Measurements from ENCODE around the gene GNAQ. TPM values are rescaled to one million over a fixed set of nuclear protein-coding genes. Genes with fewer than 3 reads are reported as not detected.

The GNAQ gene
- total RNA-seq, 2 donors from 2014 or later, result 46.0 to 58.8 TPM

DNA sequence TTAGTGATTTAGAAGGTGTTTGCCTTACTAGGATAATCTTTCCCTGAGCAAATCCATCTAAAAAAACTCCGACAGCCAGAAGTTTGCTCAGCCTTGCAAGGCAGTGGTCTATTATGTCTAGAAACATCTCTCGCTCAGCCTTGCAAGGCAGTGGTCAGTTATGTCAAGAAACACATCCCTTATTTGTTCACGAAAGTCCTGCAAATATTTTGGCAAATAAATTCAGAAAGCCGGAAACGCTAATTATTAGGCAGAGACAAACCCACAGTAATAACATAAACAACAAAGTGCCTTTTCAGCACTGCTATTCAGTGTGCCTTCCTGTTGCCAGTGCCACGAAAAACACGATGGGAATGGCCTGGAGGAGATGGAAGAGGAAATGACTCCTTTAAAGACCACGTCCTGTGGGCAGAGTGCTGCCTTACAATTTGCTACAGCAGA lies 184.5 kb downstream of the GNAQ start:
- TF ChIP-seq, protein P1, sequence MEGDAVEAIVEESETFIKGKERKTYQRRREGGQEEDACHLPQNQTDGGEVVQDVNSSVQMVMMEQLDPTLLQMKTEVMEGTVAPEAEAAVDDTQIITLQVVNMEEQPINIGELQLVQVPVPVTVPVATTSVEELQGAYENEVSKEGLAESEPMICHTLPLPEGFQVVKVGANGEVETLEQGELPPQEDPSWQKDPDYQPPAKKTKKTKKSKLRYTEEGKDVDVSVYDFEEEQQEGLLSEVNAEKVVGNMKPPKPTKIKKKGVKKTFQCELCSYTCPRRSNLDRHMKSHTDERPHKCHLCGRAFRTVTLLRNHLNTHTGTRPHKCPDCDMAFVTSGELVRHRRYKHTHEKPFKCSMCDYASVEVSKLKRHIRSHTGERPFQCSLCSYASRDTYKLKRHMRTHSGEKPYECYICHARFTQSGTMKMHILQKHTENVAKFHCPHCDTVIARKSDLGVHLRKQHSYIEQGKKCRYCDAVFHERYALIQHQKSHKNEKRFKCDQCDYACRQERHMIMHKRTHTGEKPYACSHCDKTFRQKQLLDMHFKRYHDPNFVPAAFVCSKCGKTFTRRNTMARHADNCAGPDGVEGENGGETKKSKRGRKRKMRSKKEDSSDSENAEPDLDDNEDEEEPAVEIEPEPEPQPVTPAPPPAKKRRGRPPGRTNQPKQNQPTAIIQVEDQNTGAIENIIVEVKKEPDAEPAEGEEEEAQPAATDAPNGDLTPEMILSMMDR (IDR thresholded peaks at IDR 0.05), result no peak
- no peak for DNase-seq (ENCODE audit: low spot score)
- H3K4me1 ChIP-seq (ENCODE audit: control insufficient read depth in 1 of 2, low read depth in 2 of 2), result peaks cover 45 to 48% of the 10 kb centered on the region in 2 donors
- H3K9me3 ChIP-seq, result no peaks in the 10 kb centered on the region
- no peak for ATAC-seq (ENCODE audit: insufficient number of reproducible peaks, low FRiP score, low read depth)
- no peaks in the 10 kb centered on the region for H3K27me3 ChIP-seq (replicated peaks; ENCODE audit: insufficient read depth)
- no peaks in the 10 kb centered on the region for H3K36me3 ChIP-seq
- H3K4me3 ChIP-seq, result peak overlapping the region; percentile 31
- H3K27ac ChIP-seq, result peak overlapping the region; percentile 90 to 92

DNA sequence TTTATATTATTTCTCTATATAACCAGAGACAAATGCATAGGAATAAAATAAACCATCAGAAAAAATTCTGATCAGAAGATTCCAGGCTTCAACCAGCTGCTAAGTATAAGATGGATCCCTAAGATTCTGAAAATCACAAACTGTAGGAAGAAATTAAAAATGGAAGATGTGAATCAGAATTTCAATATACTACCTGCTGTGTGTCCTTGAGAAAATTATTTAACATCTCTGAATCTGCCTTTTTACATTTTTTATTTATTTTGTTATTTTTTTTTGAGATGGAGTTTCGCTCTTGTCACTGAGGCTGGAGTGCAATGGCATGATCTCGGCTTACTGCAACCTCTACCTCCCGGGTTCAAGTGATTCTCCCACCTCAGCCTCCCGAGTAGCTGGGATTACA lies 187.2 kb downstream of the GNAQ start:
- DNase-seq (ENCODE audit: low spot score) (no peak), ATAC-seq (ENCODE audit: insufficient number of reproducible peaks, low FRiP score, low read depth) (no peak)
- no peaks in the 10 kb centered on the region for H3K9me3 ChIP-seq
- H3K4me1 ChIP-seq (ENCODE audit: control insufficient read depth in 1 of 2, low read depth in 2 of 2), result peaks cover 36 to 58% of the 10 kb centered on the region in 2 donors
- TF ChIP-seq, protein P1 (IDR thresholded peaks at IDR 0.05), result no peak
- H3K36me3 ChIP-seq, result no peaks in the 10 kb centered on the region
- H3K27ac ChIP-seq, result no peak overlapping the region
- H3K27me3 ChIP-seq (replicated peaks; ENCODE audit: insufficient read depth), result no peaks in the 10 kb centered on the region
- H3K4me3 ChIP-seq, result no peak overlapping the region

DNA sequence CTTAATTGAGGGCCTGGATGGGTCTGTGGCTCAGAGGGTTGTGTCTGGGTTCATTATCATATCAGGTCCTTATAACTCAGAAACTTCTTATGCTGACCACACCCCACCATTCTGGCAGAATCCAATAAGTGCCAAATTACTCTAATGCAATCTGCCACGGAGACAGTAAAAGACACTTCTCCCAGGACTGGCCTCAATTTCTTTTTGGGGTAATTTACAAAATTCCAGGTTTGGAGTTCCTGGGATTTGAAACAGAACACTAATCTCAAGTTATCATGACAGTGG lies 187.8 kb downstream of the GNAQ start:
- DNase-seq (ENCODE audit: low spot score) (no peak), ATAC-seq (ENCODE audit: insufficient number of reproducible peaks, low FRiP score, low read depth) (no peak)
- Histone ChIP-seq H3K27ac (no peak overlapping the region), H3K4me3 (no peak overlapping the region), H3K4me1 (ENCODE audit: control insufficient read depth in 1 of 2, low read depth in 2 of 2) (peaks cover 35 to 60% of the 10 kb centered on the region in 2 donors), H3K36me3 (no peaks in the 10 kb centered on the region), H3K27me3 (replicated peaks; ENCODE audit: insufficient read depth) (no peaks in the 10 kb centered on the region), H3K9me3 (no peaks in the 10 kb centered on the region)
- TF ChIP-seq, protein P1 (IDR thresholded peaks at IDR 0.05), result no peak

DNA sequence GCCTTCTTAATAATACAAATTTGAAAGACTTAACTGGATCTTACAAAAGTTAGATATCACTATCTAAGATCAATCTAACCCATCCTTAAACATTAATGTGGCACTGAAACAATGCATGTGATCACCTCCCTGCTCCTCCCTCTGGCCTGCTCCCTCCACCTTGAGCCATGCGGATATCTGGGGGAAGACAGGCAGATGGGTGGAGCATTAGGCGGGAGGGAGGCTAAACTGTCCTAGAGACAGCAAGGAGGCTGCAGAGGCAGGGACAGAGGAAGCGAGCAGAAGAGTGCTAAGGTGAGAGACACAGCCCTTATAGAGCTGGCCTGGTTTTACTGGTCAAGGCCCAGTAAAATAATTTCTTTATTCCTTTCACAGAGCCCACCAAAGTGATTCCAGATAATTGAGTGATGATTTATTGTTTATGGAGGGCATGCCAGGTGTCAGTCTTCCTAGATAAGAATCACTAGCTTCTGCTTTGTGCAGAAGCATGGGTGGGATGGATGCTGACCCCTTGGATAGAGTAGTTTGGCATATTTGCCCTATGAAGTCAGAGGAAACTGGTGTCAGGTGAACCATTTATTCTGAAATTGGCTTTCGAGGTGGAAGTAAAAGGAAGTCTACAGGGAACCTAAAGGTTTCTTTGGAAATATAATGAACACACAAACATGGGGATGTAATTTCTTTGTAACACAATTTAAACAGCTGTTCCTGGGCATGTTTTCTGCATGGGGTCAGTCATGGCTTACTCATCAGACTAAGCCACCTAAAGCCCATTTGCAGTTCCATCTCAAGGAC lies 188.3 kb downstream of the GNAQ start:
- no peaks in the 10 kb centered on the region for H3K36me3 ChIP-seq
- no peak for ATAC-seq (ENCODE audit: insufficient number of reproducible peaks, low FRiP score, low read depth)
- H3K9me3 ChIP-seq, result no peaks in the 10 kb centered on the region
- H3K4me3 ChIP-seq, result no peak overlapping the region
- H3K27me3 ChIP-seq (replicated peaks; ENCODE audit: insufficient read depth), result no peaks in the 10 kb centered on the region
- no peak for DNase-seq (ENCODE audit: low spot score)
- TF ChIP-seq, protein P1 (IDR thresholded peaks at IDR 0.05), result no peak
- H3K27ac ChIP-seq, result no peak overlapping the region
- H3K4me1 ChIP-seq (ENCODE audit: control insufficient read depth in 1 of 2, low read depth in 2 of 2), result peaks cover 30 to 55% of the 10 kb centered on the region in 2 donors

DNA sequence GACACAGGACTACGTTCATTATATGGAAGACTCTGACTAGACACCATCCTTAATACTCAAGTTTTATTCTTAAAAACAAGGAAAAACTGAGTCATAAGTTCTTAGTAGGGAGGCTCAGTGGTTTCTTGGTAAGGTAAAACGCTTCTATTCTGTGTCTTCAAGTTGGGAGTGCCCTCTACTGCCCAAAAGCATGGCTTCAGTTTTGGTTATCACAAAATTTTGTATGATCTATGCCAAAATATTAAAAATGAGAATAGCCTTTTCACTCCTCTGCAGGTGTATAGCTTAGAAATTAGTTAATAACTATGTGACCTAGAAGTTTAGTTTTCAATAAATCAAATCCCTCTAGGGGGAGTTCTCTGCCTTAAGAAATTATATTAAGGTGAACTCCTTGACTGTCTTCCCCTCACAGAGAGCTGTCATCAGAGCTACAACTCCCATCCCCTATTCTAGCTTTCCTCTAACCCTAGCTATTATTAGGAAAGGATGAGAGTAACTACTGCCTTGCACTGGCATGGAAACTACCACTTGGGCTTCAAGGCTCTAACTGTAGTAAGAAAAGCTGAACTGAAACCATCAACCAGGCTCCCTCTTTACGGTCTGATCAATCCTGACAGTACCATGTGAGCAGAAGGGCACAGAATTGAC lies 189.7 kb downstream of the GNAQ start:
- Histone ChIP-seq H3K9me3 (no peaks in the 10 kb centered on the region), H3K4me1 (ENCODE audit: control insufficient read depth in 1 of 2, low read depth in 2 of 2) (peaks cover 18 to 41% of the 10 kb centered on the region in 2 donors), H3K4me3 (no peak overlapping the region), H3K27me3 (replicated peaks; ENCODE audit: insufficient read depth) (no peaks in the 10 kb centered on the region), H3K27ac (no peak overlapping the region), H3K36me3 (no peaks in the 10 kb centered on the region)
- no peak for DNase-seq (ENCODE audit: low spot score)
- TF ChIP-seq, protein P1 (IDR thresholded peaks at IDR 0.05), result peak; percentile 24
- peak; percentile 23 for ATAC-seq (ENCODE audit: insufficient number of reproducible peaks, low FRiP score, low read depth)
